HG03064 (cell line): Measurements from ENCODE around the gene RUSF1.
"Not testable (repeated sequence)": the region's sequence is repeated elsewhere in the genome, so short reads cannot be mapped to it uniquely, and the experiment has no call there.

Experiments used
- ATAC-seq: cut with Tn5 transposase; IDR thresholded peaks from one replicate; pipeline ENCODE4 v1.9.1; 2021; ENCODE audit warnings: low read depth; ENCODE audit not compliant: unreplicated experiment

The RUSF1 gene

DNA sequence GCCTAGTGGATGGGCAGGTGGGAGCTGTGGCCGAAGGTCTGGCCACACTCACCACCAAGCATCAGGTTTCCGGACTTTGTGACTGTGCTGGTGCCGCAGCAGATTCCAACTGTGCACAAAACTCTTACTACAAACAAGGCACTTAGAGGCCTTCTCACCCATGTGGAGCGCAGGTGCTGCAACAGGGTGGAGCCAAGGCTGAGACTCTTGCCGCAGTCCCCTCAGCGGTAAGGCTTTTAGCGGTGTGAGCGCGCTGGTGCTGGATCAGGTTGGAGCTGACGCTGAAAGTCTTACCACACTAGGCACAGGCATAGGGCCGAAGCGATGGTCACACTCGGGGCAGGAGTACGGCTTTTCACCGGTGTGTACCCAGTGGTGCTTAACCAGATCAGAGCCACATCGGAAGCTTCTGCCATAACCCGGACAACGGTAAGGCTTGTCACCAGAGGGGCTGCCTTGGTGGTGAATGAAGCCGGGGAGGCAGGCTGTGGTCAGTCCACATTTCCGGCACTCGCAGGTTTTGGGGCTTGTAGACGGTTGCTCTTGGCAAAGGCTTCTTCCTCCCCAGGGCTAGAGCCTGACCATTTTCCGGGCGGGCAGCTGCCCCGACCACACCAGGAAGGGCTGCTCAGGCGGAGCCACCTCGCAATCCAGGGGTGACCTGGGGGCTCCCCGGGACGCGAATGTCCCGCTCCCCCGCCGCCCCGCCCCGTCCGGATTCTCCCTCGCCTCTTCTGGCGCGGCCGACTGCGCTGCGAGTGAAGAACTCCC is 49.9 kb downstream of the RUSF1 start:
- no peak for ATAC-seq

DNA sequence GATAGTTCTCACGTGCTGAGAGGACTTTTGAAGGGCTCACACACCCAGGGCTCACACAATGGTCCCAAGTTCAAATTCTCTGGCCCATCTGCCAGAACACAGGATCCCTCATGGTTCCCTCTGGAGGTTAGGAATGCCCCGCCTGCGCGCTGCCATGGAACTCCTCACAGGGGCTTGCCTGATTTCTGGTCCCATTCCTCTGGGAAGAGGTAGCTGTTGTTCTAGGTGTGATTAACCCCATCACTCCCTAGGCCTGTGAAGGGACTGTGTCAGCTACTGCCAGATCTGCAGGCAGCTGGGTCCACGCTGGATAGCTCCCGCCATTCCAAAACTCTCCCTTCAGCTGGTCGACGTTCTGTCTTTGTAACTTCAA is 51.2 kb downstream of the RUSF1 start:
- no peak for ATAC-seq

DNA sequence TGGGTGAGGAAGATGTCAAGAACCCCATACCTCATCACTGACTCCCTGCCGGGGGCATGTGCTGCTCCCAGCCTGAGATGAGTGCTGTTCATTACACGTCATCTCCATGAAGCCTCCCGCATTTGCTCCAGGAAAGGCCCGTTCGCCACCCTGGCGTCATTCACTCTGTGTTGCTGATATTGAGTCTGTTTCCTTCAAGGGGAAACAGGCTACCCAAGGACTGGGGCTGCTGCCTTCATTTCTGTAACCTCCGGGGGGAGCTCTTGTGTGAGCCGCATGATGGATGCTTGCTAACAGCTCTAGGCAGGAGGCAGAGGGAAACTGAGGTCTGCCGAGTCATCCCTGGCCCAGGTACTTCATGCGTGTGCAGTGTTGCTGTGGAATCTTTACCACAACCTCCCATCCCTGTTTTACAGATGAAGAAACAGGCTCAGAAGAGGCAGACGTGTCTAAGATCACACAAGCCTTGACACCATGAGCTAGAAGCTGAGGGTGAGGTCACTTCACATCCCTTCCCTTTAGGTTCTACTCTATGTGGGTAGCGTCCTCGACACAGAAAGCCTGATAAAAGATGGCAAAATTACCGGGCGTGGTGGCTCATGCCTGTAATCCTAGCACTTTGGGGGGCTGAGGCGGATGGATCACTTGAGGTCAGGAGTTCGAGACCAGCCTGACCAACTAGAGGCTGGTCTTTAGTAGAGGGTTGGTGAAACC is 52.4 kb downstream of the RUSF1 start:
- no peak for ATAC-seq

DNA sequence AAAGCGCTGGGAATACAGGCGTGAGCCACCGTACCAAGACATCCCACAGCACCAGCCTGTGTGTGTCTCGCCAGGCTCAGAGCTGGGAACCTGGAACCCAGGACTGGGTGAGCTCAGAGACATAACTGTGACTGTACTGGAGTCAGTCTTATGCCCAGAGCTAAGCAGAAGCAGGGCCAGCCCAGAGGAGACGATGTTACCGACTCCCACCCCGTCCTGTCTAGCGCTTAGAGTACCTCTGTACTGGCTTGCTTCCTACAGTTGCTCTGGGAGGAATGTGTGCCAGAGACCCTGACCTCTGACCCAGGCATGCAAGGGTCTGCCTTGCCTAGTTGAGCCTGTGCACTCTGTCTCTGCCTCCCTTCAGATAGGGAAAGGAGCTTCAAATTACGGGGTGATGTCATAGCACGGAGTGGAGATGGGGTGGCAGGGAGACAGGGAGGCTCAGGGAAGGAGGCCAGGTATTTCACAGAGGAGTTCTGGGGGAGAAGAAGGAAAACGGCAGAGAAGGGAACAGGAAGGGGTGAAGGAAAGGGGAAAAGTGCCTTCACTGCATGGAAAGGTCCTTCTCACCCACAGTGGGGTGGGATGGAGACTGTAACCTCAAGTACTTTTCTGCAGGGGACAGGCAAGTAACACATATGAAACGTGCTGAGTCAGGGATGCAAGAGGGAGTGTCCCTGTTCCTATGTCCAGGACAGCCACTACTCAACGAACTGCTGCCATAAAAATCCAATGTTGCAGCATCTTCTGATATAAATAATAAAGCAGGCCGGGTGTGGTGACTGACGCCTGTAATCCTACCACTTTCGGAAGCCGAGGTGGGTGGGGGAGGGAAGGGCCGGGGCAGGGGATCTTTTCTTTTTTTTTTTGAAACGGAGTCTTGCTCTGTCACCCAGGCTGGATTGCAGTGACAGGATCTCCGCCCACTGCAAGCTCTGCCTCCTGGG is 54.7 kb downstream of the RUSF1 start:
- no peak for ATAC-seq

DNA sequence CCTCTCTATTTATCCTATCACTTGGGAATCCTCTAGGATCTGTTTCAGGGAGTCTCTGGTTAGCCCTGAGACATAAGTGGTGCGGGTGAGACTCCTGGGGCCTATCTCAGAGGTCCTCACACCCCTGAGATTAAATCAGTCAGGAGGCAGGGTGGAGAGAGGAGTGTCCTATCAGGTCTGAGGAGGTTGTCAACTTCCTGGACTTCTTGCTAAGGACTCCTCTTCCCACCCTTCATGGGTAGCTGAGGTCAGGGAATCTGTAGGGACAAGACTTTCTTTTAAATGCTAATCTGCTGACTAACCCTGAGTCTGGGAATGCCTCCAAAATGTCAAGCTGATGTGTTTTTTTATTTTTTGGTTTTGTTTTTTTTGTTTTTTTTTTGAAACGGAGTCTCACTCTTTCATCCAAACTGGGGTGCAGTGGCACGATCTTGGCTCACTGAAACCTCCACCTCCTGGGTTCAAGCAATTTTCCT is 55.5 kb downstream of the RUSF1 start:
- ATAC-seq: no peak

DNA sequence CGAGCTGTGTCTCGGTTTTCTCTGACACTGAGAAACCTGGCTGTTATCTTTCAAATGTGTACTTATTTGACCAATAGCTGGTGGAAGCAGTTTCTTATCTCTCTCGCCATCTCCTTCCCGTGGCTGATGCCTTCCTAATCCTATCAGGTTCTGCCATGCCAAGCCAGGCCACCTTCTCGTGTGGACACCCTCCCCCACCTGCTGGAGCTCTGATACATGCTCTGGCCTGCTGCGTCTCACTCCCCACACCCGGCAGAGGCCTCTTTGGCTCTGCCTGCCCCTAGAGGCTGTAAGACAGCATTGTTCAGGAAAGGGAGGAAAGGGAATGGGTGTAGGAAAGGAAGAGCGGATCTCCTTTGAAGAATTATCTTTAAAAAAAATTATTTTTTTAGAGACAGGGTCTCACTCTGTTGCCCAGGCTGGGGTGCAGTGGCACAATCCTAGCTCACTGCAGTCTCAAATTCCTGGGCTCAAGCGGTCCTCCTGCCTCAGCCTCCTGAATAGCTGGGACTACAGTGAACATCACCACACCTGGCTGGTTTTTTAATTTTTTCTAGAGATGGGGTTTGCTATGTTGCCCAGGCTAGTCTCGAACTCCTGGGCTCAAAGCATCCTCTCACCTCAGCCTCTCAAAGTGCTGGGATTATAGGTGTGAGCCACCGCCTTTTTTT is 56.4 kb downstream of the RUSF1 start:
- ATAC-seq: no peak

DNA sequence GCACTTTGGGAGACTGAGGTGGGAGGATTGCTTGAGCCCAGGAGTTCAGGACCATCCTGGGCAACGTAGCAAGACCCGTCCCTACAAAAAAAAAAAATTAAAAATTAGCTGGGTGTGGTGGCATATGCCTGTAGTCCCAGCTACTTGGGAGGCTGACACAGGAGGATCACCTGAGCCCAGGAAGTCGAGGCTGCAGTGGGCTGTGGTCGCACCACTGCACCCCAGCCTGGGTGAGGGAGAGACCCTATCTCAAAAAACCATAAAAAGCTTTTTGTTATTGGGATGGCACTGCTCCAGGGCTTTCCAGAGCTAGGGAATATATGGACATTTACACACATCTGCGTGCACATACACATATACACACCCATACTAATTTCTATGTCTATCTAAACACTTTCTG is 57.0 kb downstream of the RUSF1 start:
- ATAC-seq: no peak

DNA sequence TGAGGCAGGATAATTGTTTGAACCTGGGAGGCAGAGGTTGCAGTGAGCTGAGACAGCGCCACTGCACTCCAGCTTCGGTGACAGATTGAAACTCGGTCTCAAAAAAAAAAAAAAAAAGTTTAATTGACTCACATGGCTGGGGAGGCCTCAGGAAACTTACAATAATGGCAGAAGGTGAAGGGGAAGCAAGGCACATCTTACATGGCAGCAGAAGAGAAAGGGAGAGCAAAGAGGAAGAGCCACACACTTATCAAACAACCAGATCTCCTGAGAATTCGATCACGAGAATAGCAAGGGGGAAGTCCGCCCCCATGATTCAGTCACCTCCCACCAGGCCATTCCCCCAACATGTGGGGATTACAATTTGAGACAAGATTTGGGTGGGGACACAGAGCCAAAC is 62.3 kb downstream of the RUSF1 start:
- ATAC-seq: not testable (repeated sequence)

DNA sequence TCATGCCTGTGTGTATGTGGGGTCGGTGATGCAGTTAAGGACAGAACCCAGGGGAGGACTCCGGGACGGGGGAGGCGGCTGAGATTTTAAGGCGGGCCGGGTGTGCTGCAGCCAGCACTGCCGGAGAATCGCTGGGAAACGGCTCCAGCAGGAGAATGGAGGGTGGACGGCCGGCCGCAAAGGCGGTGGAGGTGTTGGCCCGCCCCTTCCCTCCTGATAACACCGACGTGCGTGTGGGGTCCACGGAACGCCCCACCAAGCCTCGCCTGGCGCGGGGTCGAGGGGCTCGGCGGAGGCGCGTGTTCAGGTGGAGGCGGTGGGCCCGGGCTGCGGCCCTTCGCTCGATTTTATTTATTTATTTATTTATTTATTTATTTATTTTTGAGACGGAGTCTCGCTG is 66.2 kb downstream of the RUSF1 start:
- ATAC-seq: no peak

DNA sequence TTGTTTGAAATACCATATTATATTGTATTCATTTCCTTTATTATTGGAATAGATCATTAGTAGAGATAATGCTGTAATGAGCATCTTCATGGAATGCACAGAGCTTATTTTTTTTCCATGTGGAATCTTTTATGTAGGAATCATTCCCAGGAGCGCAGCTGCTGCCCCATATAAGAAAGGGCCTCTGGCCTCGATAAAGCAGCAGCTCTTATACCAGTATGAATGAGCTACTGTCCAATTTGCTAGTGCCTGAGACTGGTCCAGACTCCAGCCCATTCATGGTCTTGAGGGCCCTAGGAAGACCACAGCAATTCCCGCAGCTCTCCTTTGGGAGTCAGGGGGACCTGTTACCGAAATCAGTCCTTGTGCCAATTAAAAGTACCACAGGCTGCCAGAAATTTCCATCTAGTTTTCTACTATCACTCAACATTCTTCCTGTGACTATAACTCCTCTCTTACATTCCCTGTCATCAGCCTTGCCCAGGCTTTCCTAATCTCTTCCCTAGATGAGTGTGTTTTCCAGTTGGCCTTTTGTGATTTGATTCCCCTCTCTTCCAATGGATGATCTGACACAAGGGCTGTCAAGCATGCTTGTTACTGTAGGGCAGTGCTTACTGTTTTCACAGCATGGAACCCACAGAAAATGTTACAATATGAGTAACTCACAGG is 67.5 kb downstream of the RUSF1 start:
- no peak for ATAC-seq

DNA sequence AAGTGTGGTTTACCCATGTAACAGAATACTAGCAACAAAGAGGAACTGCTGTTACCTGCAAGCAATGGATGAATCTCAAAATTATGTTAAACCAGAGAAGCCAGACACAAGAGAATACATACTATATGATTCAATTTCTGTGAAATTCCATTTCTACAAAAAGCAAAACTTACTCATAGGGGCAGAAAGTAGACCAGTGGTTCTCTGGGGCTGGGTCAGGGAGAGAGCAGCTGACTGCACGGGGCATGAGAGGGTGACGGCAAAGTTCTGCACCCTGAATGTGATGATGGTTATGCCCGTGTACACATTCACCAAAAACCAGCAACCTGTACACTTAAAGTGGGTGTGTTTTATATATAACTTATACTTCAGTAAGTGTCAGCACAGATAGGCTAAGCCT is 68.7 kb downstream of the RUSF1 start:
- no peak for ATAC-seq
